Measurements from ENCODE around the gene DCDC1. TPM values are rescaled to one million over a fixed set of nuclear protein-coding genes. Genes with fewer than 3 reads are reported as not detected.

DCDC1 gene
- total RNA-seq, 2 experiments from 2014 or later, result 0.13 TPM; not detected in 1

- H4K20me1 ChIP-seq (ENCODE audit: insufficient read depth, low read length), result no peaks in the 10 kb centered on the region
Observed at GRCh38 chr11:30830681-30831080, 538.9 kb downstream of the DCDC1 start.

GRCh38 chr11:30826911-30827310, 542.6 kb downstream of the DCDC1 start:
- Histone ChIP-seq H3K36me3 (ENCODE audit: insufficient read depth, low read length) (no peaks in the 10 kb centered on the region), H2AFZ (ENCODE audit: low read length) (no peak overlapping the region), H3K79me2 (ENCODE audit: insufficient read depth, low read depth, low read length) (no peaks in the 10 kb centered on the region), H4K20me1 (ENCODE audit: insufficient read depth, low read length) (no peaks in the 10 kb centered on the region), H3K9me3 (ENCODE audit: low read length) (no peaks in the 10 kb centered on the region), H3K27ac (ENCODE audit: low read depth, low read length, poor library complexity, severe bottlenecking) (no peak overlapping the region), H3K9me2 (ENCODE audit: insufficient read depth, low read length) (no peaks in the 10 kb centered on the region), H3K4me3 (ENCODE audit: low read depth, low read length, poor library complexity, severe bottlenecking) (no peak overlapping the region), H3K4me1 (ENCODE audit: insufficient read depth, low read length, poor library complexity, severe bottlenecking) (no peaks in the 10 kb centered on the region), H3K4me2 (ENCODE audit: low read length) (no peak overlapping the region)
- DNase-seq (ENCODE audit: low spot score), result no peak
- POLR2A ChIA-PET, result no interaction called here
- no TSS peak for BruUV-seq (replicated peaks)
- intact Hi-C loops (cut with micrococcal nuclease; ENCODE audit: unreplicated experiment), result no loop called here
- TF ChIP-seq EZH2phosphoT487 (IDR thresholded peaks at IDR 0.05; ENCODE audit: borderline replicate concordance, low read depth, low read length) (no peak), CTCF (conservative IDR thresholded peaks at IDR 0.05; ENCODE audit: low read length) (no peak)
- CTCF ChIA-PET (ENCODE audit: unreplicated experiment), result no interaction called here

More at GRCh38 chr11:30830681-30831080, 538.9 kb downstream of the DCDC1 start:
- Histone ChIP-seq H2AFZ (ENCODE audit: low read length) (no peak overlapping the region), H3K4me1 (ENCODE audit: insufficient read depth, low read length, poor library complexity, severe bottlenecking) (no peaks in the 10 kb centered on the region), H3K4me2 (ENCODE audit: low read length) (no peak overlapping the region), H3K4me3 (ENCODE audit: low read depth, low read length, poor library complexity, severe bottlenecking) (no peak overlapping the region), H3K79me2 (ENCODE audit: insufficient read depth, low read depth, low read length) (no peaks in the 10 kb centered on the region), H3K27ac (ENCODE audit: low read depth, low read length, poor library complexity, severe bottlenecking) (no peak overlapping the region), H3K9me3 (ENCODE audit: low read length) (no peaks in the 10 kb centered on the region), H3K36me3 (ENCODE audit: insufficient read depth, low read length) (no peaks in the 10 kb centered on the region), H3K9me2 (ENCODE audit: insufficient read depth, low read length) (no peaks in the 10 kb centered on the region)
- ChIA-PET POLR2A (interaction anchor here (1.2 kb wide), 1 partner anchor 15 kb away, joined by 3 read pairs; no protein-coding TSS in a partner anchor), CTCF (ENCODE audit: unreplicated experiment) (no interaction called here)
- no TSS peak for BruUV-seq (replicated peaks)
- DNase-seq (ENCODE audit: low spot score), result no peak
- intact Hi-C loops (cut with micrococcal nuclease; ENCODE audit: unreplicated experiment), result no loop called here
- no peak for TF ChIP-seq EZH2phosphoT487 (IDR thresholded peaks at IDR 0.05; ENCODE audit: borderline replicate concordance, low read depth, low read length)
- TF ChIP-seq CTCF (conservative IDR thresholded peaks at IDR 0.05; ENCODE audit: low read length), result no peak

DNA sequence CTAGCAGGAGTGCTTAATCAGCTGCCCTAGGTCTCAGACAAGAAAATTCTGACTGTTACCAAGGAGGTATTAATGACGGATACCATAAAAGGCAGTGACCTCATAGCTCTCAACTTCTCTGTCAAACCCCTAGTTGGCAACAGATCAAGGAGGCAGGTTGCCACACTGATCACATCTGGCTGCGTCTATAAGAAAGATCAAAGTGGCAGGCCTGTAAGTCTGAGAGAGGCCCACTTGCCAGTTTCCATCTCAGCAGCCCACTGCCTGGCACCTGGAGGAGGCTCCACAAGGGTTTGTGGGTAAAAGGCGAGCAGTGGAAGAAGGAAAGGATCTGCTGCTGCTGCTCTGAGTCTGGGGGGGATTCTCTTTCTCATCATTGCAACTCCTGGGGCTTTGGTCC, 543.8 kb downstream of the DCDC1 start:
- CTCF ChIA-PET (ENCODE audit: unreplicated experiment), result no interaction called here
- Histone ChIP-seq H3K4me1 (ENCODE audit: insufficient read depth, low read length, poor library complexity, severe bottlenecking) (no peaks in the 10 kb centered on the region), H4K20me1 (ENCODE audit: insufficient read depth, low read length) (no peaks in the 10 kb centered on the region), H3K36me3 (ENCODE audit: insufficient read depth, low read length) (no peaks in the 10 kb centered on the region), H3K79me2 (ENCODE audit: insufficient read depth, low read depth, low read length) (no peaks in the 10 kb centered on the region), H3K9me2 (ENCODE audit: insufficient read depth, low read length) (no peaks in the 10 kb centered on the region), H2AFZ (ENCODE audit: low read length) (no peak overlapping the region), H3K4me2 (ENCODE audit: low read length) (no peak overlapping the region), H3K9me3 (ENCODE audit: low read length) (no peaks in the 10 kb centered on the region), H3K27ac (ENCODE audit: low read depth, low read length, poor library complexity, severe bottlenecking) (no peak overlapping the region), H3K4me3 (ENCODE audit: low read depth, low read length, poor library complexity, severe bottlenecking) (no peak overlapping the region)
- no TSS peak for BruUV-seq (replicated peaks)
- TF ChIP-seq EZH2phosphoT487 (IDR thresholded peaks at IDR 0.05; ENCODE audit: borderline replicate concordance, low read depth, low read length), result no peak
- TF ChIP-seq CTCF (conservative IDR thresholded peaks at IDR 0.05; ENCODE audit: low read length), result no peak
- DNase-seq (ENCODE audit: low spot score), result no peak
- intact Hi-C loops (cut with micrococcal nuclease; ENCODE audit: unreplicated experiment), result no loop called here
- POLR2A ChIA-PET, result interaction anchor here (0.6 kb wide), 1 partner anchor 219 kb away, joined by 3 read pairs; no protein-coding TSS in a partner anchor
